K562 (cell line): ENCODE measurements around the gene GPAT3. TPM values are rescaled to one million over a fixed set of nuclear protein-coding genes. Genes with fewer than 3 reads are reported as not detected.

Source experiments
- ADNP ChIP-seq: fragments of 200-800 bp; sonication (Bioruptor generic); IDR thresholded peaks from 2 replicates; pipeline ENCODE4 v1.6.1; 2016; ENCODE audit warnings: missing genetic modification characterization, missing compliant biosample characterization
- CTCF ChIP-seq, 3 experiments: IDR thresholded peaks in 2 of 3; conservative IDR thresholded peaks in 1 of 3; 2 replicates each; pipeline ENCODE4 v1.5.1; 2011 to 2012; ENCODE audit warnings: low read length in 3 of 3, mild to moderate bottlenecking in 3 of 3, control low read depth in 2 of 3, improper control_type of control experiment in 1 of 3, inconsistent platforms in 1 of 3, low read depth in 1 of 3, mixed read lengths in 1 of 3, moderate library complexity in 1 of 3; ENCODE audit not compliant: insufficient read depth in 2 of 3
- CTCFL ChIP-seq: IDR thresholded peaks from 2 replicates; pipeline ENCODE4 v1.6.1; 2011; ENCODE audit warnings: borderline replicate concordance, low read depth, mild to moderate bottlenecking, moderate library complexity, low read length; ENCODE audit not compliant: insufficient read depth, poor library complexity, severe bottlenecking
- E2F4 ChIP-seq: sonication (generic); formaldehyde crosslinking; IDR thresholded peaks from 2 replicates; pipeline ENCODE4 v1.8.0; 2022; ENCODE audit warnings: mild to moderate bottlenecking, low read depth, missing genetic modification reagents
- EP300 ChIP-seq: IDR thresholded peaks from 2 replicates; pipeline ENCODE4 v1.6.1; 2012; ENCODE audit warnings: low read length, improper control_type of control experiment
- MBD2 ChIP-seq: sonication (generic); IDR thresholded peaks from 2 replicates; pipeline ENCODE4 v1.6.1; 2016; ENCODE audit warnings: low read depth, borderline replicate concordance
- NFATC3 ChIP-seq: fragments of 450-650 bp; IDR thresholded peaks from 2 replicates; pipeline ENCODE4 v1.6.1; 2017; ENCODE audit warnings: mild to moderate bottlenecking
- NKRF ChIP-seq: fragments of 450-650 bp; IDR thresholded peaks from 2 replicates; pipeline ENCODE4 v1.6.1; 2016; ENCODE audit warnings: borderline replicate concordance
- RCOR1 ChIP-seq, 2 experiments: IDR thresholded peaks; 2 replicates each; pipeline ENCODE4 v1.6.1; 2012; ENCODE audit warnings: low read depth in 2 of 2, low read length in 2 of 2, borderline replicate concordance in 1 of 2, improper control_type of control experiment in 1 of 2
- SMARCA4 ChIP-seq: fragments of 450-650 bp; IDR thresholded peaks from 2 replicates; pipeline ENCODE4 v1.6.1; 2016
- TAL1 ChIP-seq: fragments of 450-650 bp; IDR thresholded peaks from 2 replicates; pipeline ENCODE4 v1.6.1; 2016; ENCODE audit warnings: mild to moderate bottlenecking
- polyA plus RNA-seq, 8 experiments: library from polyadenylated mRNA; depleted of rRNA in 4 of 8; stranded (reverse) in 5 of 8; unstranded in 3 of 8; fragments of >200 nt; fragmentation: Nextera tagmentation in 2 of 8; fragmentation: Illumina TruSeq in 1 of 8; extraction: Ambion mirVana in 2 of 8; extraction: Trizol in 1 of 8; gene quantifications; 2 replicates each; pipeline versions ENCODE4 v1.2.1 to v1.2.3, GENCODE V29; 2011 to 2014; ENCODE audit warnings: inconsistent platforms in 1 of 8, missing spikeins in 1 of 8
- total RNA-seq, 7 experiments: library from RNA; depleted of rRNA in 6 of 7; stranded (reverse); fragments of >200 nt in 6 of 7; fragmentation: Illumina TruSeq in 2 of 7; extraction: Trizol in 2 of 7; gene quantifications; 2 replicates each; pipeline versions ENCODE4 v1.2.1 to v1.2.3, GENCODE V29; 2011 to 2021; ENCODE audit warnings: low replicate concordance in 1 of 7

Gene GPAT3
- total and polyA plus RNA-seq, 9 of the 15 experiments (the other 6 are each of a cell fraction or from before 2014, with no cell fraction given), result 4.1 to 16.1 (median 13.1) TPM

- TF ChIP-seq E2F4 (no peak), RCOR1 (IDR thresholded peaks at IDR 0.05; ENCODE audit: borderline replicate concordance in 1 of 2, low read depth in 2 of 2, low read length in 2 of 2) (peak in 1 of 2 experiments; percentile 82; a peak in 2 of 4 replicates), CTCFL (no peak), CTCF (IDR thresholded peaks at IDR 0.05 in 2 of 3, conservative IDR thresholded peaks at IDR 0.05 in 1 of 3; ENCODE audit: insufficient read depth in 2 of 3, low read depth in 1 of 3, low read length in 3 of 3) (peak; percentile 24 to 42 (median 37); a peak in 3 of 6 replicates), ADNP (no peak), NKRF (0 out of 2 replicates have a peak, but pooled peaks have one; percentile 19), TAL1 (peak; percentile 90), EP300 (peak; percentile 76), MBD2 (0 out of 2 replicates have a peak, but pooled peaks have one; percentile 32), SMARCA4 (peak; percentile 88), NFATC3 (0 out of 2 replicates have a peak, but pooled peaks have one; percentile 48)
Measured at GRCh38 chr4:83489711-83490326, 46.1 kb upstream of the GPAT3 start (continued).
